Neural cell (in vitro differentiated cells): Measurements from ENCODE around the gene SPEG. TPM values are rescaled to one million over a fixed set of nuclear protein-coding genes. Genes with fewer than 3 reads are reported as not detected.

Source experiments
- H2AFZ ChIP-seq: fragments of 200-600, 300-800 bp; sonication (generic), shearing (Covaris generic); 2 replicates; pipeline ENCODE4 v1.6.0; 2014; ENCODE audit warnings: low read depth, mild to moderate bottlenecking, antibody characterized with exemption, low read length, moderate library complexity
- H3F3A ChIP-seq: fragments of 200-600 bp; shearing (Covaris generic); 2 replicates; pipeline ENCODE4 v1.6.1; 2016; ENCODE audit warnings: mild to moderate bottlenecking, moderate library complexity, mixed read lengths, antibody characterized with exemption, low read length; ENCODE audit not compliant: insufficient read depth, poor library complexity, severe bottlenecking
- H3K27ac ChIP-seq: fragments of 200-600, 300-800 bp; sonication (generic), shearing (Covaris generic); 2 replicates; pipeline ENCODE4 v1.5.1; 2014; ENCODE audit warnings: mild to moderate bottlenecking, low read length, moderate library complexity
- H3K27me3 ChIP-seq: fragments of 300-800, 200-600 bp; sonication (generic), shearing (Covaris generic); 2 replicates; pipeline ENCODE4 v1.6.0; 2014; ENCODE audit warnings: mild to moderate bottlenecking, low read depth, low read length, moderate library complexity; ENCODE audit not compliant: insufficient read depth
- H3K36me3 ChIP-seq: fragments of 300-800, 200-600 bp; sonication (generic), shearing (Covaris generic); 2 replicates; pipeline ENCODE4 v1.5.1; 2014; ENCODE audit warnings: mild to moderate bottlenecking, antibody characterized with exemption, low read length, moderate library complexity; ENCODE audit not compliant: insufficient read depth
- H3K4me2 ChIP-seq: fragments of 300-800, 200-600 bp; sonication (generic), shearing (Covaris generic); 2 replicates; pipeline ENCODE4 v1.6.0; 2014; ENCODE audit warnings: mild to moderate bottlenecking, low read length
- H3K4me3 ChIP-seq: fragments of 300-800, 200-600 bp; sonication (generic), shearing (Covaris generic); 2 replicates; pipeline ENCODE4 v1.5.1; 2014; ENCODE audit warnings: mild to moderate bottlenecking, low read length, moderate library complexity
- H3K79me2 ChIP-seq: fragments of 200-600 bp; shearing (Covaris generic); replicated peaks from 2 replicates; pipeline ENCODE4 v1.6.0; 2014; ENCODE audit warnings: mild to moderate bottlenecking, low read length, moderate library complexity; ENCODE audit not compliant: insufficient read depth
- H3K9ac ChIP-seq: fragments of 300-800, 200-600 bp; sonication (generic), shearing (Covaris generic); 2 replicates; pipeline ENCODE4 v1.6.1; 2016; ENCODE audit warnings: mild to moderate bottlenecking, low read length, mixed read lengths
- H3K9me2 ChIP-seq: fragments of 200-600 bp; shearing (Covaris generic); 2 replicates; pipeline ENCODE4 v1.6.1; 2016; ENCODE audit warnings: mild to moderate bottlenecking, low read length, mixed read lengths; ENCODE audit not compliant: insufficient read depth
- H3K9me3 ChIP-seq: fragments of 200-600, 300-800 bp; sonication (generic), shearing (Covaris generic); 2 replicates; pipeline ENCODE4 v1.6.1; 2016; ENCODE audit warnings: mild to moderate bottlenecking, mixed run types, low read length, moderate library complexity, mixed read lengths
- H4K20me1 ChIP-seq: fragments of 200-600 bp; shearing (Covaris generic); 2 replicates; pipeline ENCODE4 v1.6.1; 2016; ENCODE audit warnings: mild to moderate bottlenecking, mixed run types; ENCODE audit not compliant: insufficient read depth
- EP300 ChIP-seq: fragments of 450-650 bp; conservative IDR thresholded peaks from 2 replicates; pipeline ENCODE4 v1.6.1; 2014; ENCODE audit warnings: antibody characterized with exemption, mild to moderate bottlenecking, moderate library complexity; ENCODE audit not compliant: poor library complexity, severe bottlenecking
- EZH2 ChIP-seq: fragments of 200-600, 300-800 bp; shearing (Covaris generic), sonication (generic); IDR thresholded peaks from 2 replicates; pipeline ENCODE4 v1.6.1; 2014; ENCODE audit warnings: antibody characterized with exemption, low read length, borderline replicate concordance, mild to moderate bottlenecking; ENCODE audit not compliant: insufficient read depth, poor library complexity, severe bottlenecking
- MXI1 ChIP-seq: fragments of 450-650 bp; conservative IDR thresholded peaks from 2 replicates; pipeline ENCODE4 v1.6.1; 2014; ENCODE audit warnings: antibody characterized with exemption, mild to moderate bottlenecking; ENCODE audit not compliant: poor library complexity, severe bottlenecking
- POLR2AphosphoS5 ChIP-seq: IDR thresholded peaks from 2 replicates; pipeline ENCODE4 v1.6.1; 2012
- RAD21 ChIP-seq: fragments of 450-650 bp; conservative IDR thresholded peaks from 2 replicates; pipeline ENCODE4 v1.6.1; 2014; ENCODE audit warnings: antibody characterized with exemption, mild to moderate bottlenecking, moderate library complexity
- SMC3 ChIP-seq: fragments of 450-650 bp; conservative IDR thresholded peaks from 2 replicates; pipeline ENCODE4 v1.6.1; 2014; ENCODE audit warnings: antibody characterized with exemption, mild to moderate bottlenecking, moderate library complexity; ENCODE audit not compliant: poor library complexity
- TAF1 ChIP-seq: IDR thresholded peaks from 2 replicates; pipeline ENCODE4 v1.6.1; 2012; ENCODE audit warnings: low read depth
- polyA plus RNA-seq: library from polyadenylated mRNA; depleted of rRNA; stranded (reverse); fragments of >200 nt; gene quantifications from 2 replicates; pipeline ENCODE4 v1.2.3, GENCODE V29; 2014
- TF ChIP-seq, protein P1 (sequence below): fragments of 450-650 bp; IDR thresholded peaks from 2 replicates; pipeline ENCODE4 v1.5.1; 2014; ENCODE audit warnings: antibody characterized with exemption, mild to moderate bottlenecking, moderate library complexity; ENCODE audit not compliant: poor library complexity, severe bottlenecking
- TF ChIP-seq, protein P2 (sequence below): IDR thresholded peaks from 2 replicates; pipeline ENCODE4 v1.6.1; 2012; ENCODE audit warnings: borderline replicate concordance

SPEG gene
- polyA plus RNA-seq, 1 donor from 2014 or later: 58.3 TPM

DNA sequence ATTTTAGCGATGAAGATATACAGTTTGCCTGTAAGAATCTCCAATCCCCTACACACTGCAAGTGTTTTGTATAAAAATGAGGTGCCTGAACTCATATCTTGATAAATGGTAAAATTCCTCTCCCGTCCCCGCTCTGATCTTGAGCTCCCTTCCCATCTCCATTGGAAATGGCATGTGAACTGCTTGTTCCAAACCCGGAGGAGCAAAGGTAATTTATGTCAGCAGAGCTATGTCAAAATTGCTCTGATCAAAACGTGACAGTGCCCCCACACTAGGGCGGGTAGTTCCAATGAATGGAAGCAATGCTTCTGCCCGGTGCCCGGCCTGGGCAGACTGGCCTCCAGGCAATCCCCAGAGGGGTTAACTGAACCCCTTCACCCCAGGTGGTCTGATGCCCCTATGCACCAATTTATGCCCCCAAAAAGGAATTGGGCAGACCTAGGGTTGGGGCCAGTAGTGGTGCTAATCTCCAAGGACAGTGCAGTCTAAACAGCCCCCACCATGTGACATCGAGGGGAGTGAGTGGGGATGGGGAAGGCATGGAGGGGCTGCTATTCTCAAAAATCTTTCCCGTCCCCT, 60.4 kb downstream of the SPEG start:
- Histone ChIP-seq H3K9ac (no peak overlapping the region), H3K27me3 (peaks cover 60% of the 10 kb centered on the region)

DNA sequence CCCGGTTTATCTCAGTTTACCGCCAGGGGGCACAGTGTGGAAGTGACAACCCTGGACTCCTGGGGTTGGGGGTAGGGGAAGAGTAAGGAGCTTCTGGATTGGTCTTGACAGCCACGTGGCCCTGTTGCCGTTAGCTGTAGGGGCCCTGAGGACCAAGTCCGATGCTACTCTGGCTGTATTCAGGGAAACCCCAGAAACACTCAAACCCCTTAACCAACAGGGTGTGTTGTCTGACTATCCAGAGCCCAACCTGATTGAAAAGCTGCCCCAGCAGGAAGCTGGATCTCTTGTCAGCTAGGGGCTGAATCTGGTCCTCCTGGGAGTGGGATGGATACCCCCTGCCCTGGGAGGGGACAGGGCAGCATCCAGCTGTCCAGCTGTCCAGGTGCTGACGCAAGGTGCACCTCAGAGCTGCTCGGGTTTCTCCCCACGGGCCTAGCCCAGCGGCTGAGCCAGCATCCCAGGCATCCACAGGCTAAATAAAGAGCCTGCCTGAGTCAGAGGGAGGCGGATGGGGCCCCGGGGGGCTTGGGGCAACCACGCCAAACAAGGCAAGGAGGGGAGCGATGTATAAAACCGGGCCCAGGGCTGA, 61.0 kb downstream of the SPEG start:
- Histone ChIP-seq H3K36me3 (no peaks in the 10 kb centered on the region), H4K20me1 (no peaks in the 10 kb centered on the region), H3K4me3 (peak overlapping the region; percentile 8), H3K4me2 (no peak overlapping the region), H3K79me2 (no peaks in the 10 kb centered on the region), H3F3A (no peaks in the 10 kb centered on the region), H2AFZ (no peak overlapping the region), H3K27me3 (peaks cover 60% of the 10 kb centered on the region), H3K9me3 (no peaks in the 10 kb centered on the region), H3K9me2 (no peaks in the 10 kb centered on the region), H3K9ac (no peak overlapping the region), H3K27ac (no peak overlapping the region)
- TF ChIP-seq RAD21 (peak; percentile 27), EZH2 (no peak), SMC3 (peak; percentile 56), TAF1 (no peak)
- TF ChIP-seq, protein P1, sequence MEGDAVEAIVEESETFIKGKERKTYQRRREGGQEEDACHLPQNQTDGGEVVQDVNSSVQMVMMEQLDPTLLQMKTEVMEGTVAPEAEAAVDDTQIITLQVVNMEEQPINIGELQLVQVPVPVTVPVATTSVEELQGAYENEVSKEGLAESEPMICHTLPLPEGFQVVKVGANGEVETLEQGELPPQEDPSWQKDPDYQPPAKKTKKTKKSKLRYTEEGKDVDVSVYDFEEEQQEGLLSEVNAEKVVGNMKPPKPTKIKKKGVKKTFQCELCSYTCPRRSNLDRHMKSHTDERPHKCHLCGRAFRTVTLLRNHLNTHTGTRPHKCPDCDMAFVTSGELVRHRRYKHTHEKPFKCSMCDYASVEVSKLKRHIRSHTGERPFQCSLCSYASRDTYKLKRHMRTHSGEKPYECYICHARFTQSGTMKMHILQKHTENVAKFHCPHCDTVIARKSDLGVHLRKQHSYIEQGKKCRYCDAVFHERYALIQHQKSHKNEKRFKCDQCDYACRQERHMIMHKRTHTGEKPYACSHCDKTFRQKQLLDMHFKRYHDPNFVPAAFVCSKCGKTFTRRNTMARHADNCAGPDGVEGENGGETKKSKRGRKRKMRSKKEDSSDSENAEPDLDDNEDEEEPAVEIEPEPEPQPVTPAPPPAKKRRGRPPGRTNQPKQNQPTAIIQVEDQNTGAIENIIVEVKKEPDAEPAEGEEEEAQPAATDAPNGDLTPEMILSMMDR: peak; percentile 63
- TF ChIP-seq, protein P2, sequence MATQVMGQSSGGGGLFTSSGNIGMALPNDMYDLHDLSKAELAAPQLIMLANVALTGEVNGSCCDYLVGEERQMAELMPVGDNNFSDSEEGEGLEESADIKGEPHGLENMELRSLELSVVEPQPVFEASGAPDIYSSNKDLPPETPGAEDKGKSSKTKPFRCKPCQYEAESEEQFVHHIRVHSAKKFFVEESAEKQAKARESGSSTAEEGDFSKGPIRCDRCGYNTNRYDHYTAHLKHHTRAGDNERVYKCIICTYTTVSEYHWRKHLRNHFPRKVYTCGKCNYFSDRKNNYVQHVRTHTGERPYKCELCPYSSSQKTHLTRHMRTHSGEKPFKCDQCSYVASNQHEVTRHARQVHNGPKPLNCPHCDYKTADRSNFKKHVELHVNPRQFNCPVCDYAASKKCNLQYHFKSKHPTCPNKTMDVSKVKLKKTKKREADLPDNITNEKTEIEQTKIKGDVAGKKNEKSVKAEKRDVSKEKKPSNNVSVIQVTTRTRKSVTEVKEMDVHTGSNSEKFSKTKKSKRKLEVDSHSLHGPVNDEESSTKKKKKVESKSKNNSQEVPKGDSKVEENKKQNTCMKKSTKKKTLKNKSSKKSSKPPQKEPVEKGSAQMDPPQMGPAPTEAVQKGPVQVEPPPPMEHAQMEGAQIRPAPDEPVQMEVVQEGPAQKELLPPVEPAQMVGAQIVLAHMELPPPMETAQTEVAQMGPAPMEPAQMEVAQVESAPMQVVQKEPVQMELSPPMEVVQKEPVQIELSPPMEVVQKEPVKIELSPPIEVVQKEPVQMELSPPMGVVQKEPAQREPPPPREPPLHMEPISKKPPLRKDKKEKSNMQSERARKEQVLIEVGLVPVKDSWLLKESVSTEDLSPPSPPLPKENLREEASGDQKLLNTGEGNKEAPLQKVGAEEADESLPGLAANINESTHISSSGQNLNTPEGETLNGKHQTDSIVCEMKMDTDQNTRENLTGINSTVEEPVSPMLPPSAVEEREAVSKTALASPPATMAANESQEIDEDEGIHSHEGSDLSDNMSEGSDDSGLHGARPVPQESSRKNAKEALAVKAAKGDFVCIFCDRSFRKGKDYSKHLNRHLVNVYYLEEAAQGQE: no peak

More for the DNA sequence above, 60.4 kb downstream of the SPEG start:
- Histone ChIP-seq H3F3A (no peaks in the 10 kb centered on the region), H3K27ac (no peak overlapping the region), H3K4me2 (no peak overlapping the region), H3K36me3 (no peaks in the 10 kb centered on the region), H3K4me3 (peak overlapping the region; percentile 8), H3K79me2 (no peaks in the 10 kb centered on the region), H4K20me1 (no peaks in the 10 kb centered on the region), H3K9me2 (no peaks in the 10 kb centered on the region), H3K9me3 (no peaks in the 10 kb centered on the region), H2AFZ (no peak overlapping the region)
- no peak for TF ChIP-seq EZH2
- no peak for TF ChIP-seq MXI1
- TF ChIP-seq, protein P1: no peak
- TF ChIP-seq, protein P2: no peak
- TF ChIP-seq RAD21: no peak
- TF ChIP-seq TAF1: no peak
- TF ChIP-seq POLR2AphosphoS5: no peak
- TF ChIP-seq EP300: no peak
- no peak for TF ChIP-seq SMC3
